ENCODE measurements around the gene RPS13. TPM values are rescaled to one million over a fixed set of nuclear protein-coding genes. Genes with fewer than 3 reads are reported as not detected.
"Not testable (repeated sequence)": the region's sequence is repeated elsewhere in the genome, so short reads cannot be mapped to it uniquely, and the experiment has no call there.

RPS13 gene
- total and polyA plus RNA-seq, 2 donors (not counting 1 experiment from before 2014, with no cell fraction given): 941 to 1,064 TPM

- Histone ChIP-seq H3K4me1 (ENCODE audit: control insufficient read depth, extremely low read depth, insufficient read depth, low read length) (no peaks in the 10 kb centered on the region), H3K36me3 (ENCODE audit: control insufficient read depth, insufficient read depth, low read length) (no peaks in the 10 kb centered on the region), H3K4me3 (replicated peaks in 1 of 4; ENCODE audit: control extremely low read depth in 1 of 4, insufficient read depth in 1 of 4, low read depth in 3 of 4, low read length in 4 of 4) (no peak overlapping the region), H3K9ac (ENCODE audit: insufficient read depth, low read length) (no peak overlapping the region), H4K20me1 (ENCODE audit: control insufficient read depth, extremely low read depth, insufficient read depth, low read length) (no peaks in the 10 kb centered on the region), H2AFZ (ENCODE audit: low read length) (no peak overlapping the region), H3K27me3 (ENCODE audit: control insufficient read depth, insufficient read depth, low read length) (no peaks in the 10 kb centered on the region), H3K4me2 (ENCODE audit: extremely low read depth, insufficient read depth, low read length) (no peak overlapping the region), H3K27ac (ENCODE audit: insufficient read depth, low read length) (no peak overlapping the region), H3K79me2 (ENCODE audit: control insufficient read depth, insufficient read depth, low read length) (no peaks in the 10 kb centered on the region), H3K9me3 (ENCODE audit: control insufficient read depth, insufficient read depth, low read depth, low read length) (no peaks in the 10 kb centered on the region)
- TF ChIP-seq EZH2 (IDR thresholded peaks at IDR 0.05; ENCODE audit: low read length, missing control alignments) (no peak), CTCF (conservative IDR thresholded peaks at IDR 0.05 in 1 of 2, IDR thresholded peaks at IDR 0.05 in 1 of 2; ENCODE audit: low read depth in 1 of 2, low read length in 2 of 2) (no peak)
- no peak for DNase-seq (ENCODE audit: low read depth in 2 of 2)
Measured at GRCh38 chr11:17036666-17037658, 40.5 kb downstream of the RPS13 start.

- not testable (repeated sequence) for H2AFZ ChIP-seq (ENCODE audit: low read length); H3K79me2 ChIP-seq (ENCODE audit: control insufficient read depth, insufficient read depth, low read length); H3K9ac ChIP-seq (ENCODE audit: insufficient read depth, low read length); H3K4me3 ChIP-seq (replicated peaks in 1 of 4; ENCODE audit: control extremely low read depth in 1 of 4, insufficient read depth in 1 of 4, low read depth in 3 of 4, low read length in 4 of 4); H3K9me3 ChIP-seq (ENCODE audit: control insufficient read depth, insufficient read depth, low read depth, low read length); H3K27ac ChIP-seq (ENCODE audit: insufficient read depth, low read length); H3K4me2 ChIP-seq (ENCODE audit: extremely low read depth, insufficient read depth, low read length); H4K20me1 ChIP-seq (ENCODE audit: control insufficient read depth, extremely low read depth, insufficient read depth, low read length); H3K4me1 ChIP-seq (ENCODE audit: control insufficient read depth, extremely low read depth, insufficient read depth, low read length); DNase-seq (ENCODE audit: low read depth in 2 of 2); H3K36me3 ChIP-seq (ENCODE audit: control insufficient read depth, insufficient read depth, low read length); H3K27me3 ChIP-seq (ENCODE audit: control insufficient read depth, insufficient read depth, low read length)
Measured at GRCh38 chr11:17034027-17034426, 43.4 kb downstream of the RPS13 start.

GRCh38 chr11:17026487-17027082, 50.9 kb downstream of the RPS13 start:
- no peaks in the 10 kb centered on the region for H4K20me1 ChIP-seq (ENCODE audit: control insufficient read depth, extremely low read depth, insufficient read depth, low read length)
- H3K4me1 ChIP-seq (ENCODE audit: control insufficient read depth, extremely low read depth, insufficient read depth, low read length): no peaks in the 10 kb centered on the region
- TF ChIP-seq EZH2 (IDR thresholded peaks at IDR 0.05; ENCODE audit: low read length, missing control alignments): no peak
- TF ChIP-seq CTCF (conservative IDR thresholded peaks at IDR 0.05 in 1 of 2, IDR thresholded peaks at IDR 0.05 in 1 of 2; ENCODE audit: low read depth in 1 of 2, low read length in 2 of 2): no peak
- no peak overlapping the region for H3K27ac ChIP-seq (ENCODE audit: insufficient read depth, low read length)
- no peaks in the 10 kb centered on the region for H3K27me3 ChIP-seq (ENCODE audit: control insufficient read depth, insufficient read depth, low read length)
- H3K36me3 ChIP-seq (ENCODE audit: control insufficient read depth, insufficient read depth, low read length): no peaks in the 10 kb centered on the region
- no peaks in the 10 kb centered on the region for H3K79me2 ChIP-seq (ENCODE audit: control insufficient read depth, insufficient read depth, low read length)
- H3K9me3 ChIP-seq (ENCODE audit: control insufficient read depth, insufficient read depth, low read depth, low read length): no peaks in the 10 kb centered on the region
- no peak overlapping the region for H3K4me2 ChIP-seq (ENCODE audit: extremely low read depth, insufficient read depth, low read length)
- H3K4me3 ChIP-seq (replicated peaks in 1 of 4; ENCODE audit: control extremely low read depth in 1 of 4, insufficient read depth in 1 of 4, low read depth in 3 of 4, low read length in 4 of 4): no peak overlapping the region
- no peak overlapping the region for H3K9ac ChIP-seq (ENCODE audit: insufficient read depth, low read length)
- no peak for DNase-seq (ENCODE audit: low read depth in 2 of 2)
- H2AFZ ChIP-seq (ENCODE audit: low read length): no peak overlapping the region

All from fibroblast of lung (primary cell).